B cell (primary cell): ENCODE data around the gene TLK1. TPM values are rescaled to one million over a fixed set of nuclear protein-coding genes. Genes with fewer than 3 reads are reported as not detected.

Source experiments
- ATAC-seq: fragments of 200-7000 bp; cut with Tn5 transposase; one replicate; pipeline ENCODE4 v1.10.0; 2021; ENCODE audit warnings: low read depth, mild to moderate bottlenecking, moderate number of reproducible peaks, moderate library complexity
- CTCF ChIA-PET: fragments of 350-600 bp; sonication (Branson Sonifier 250); formaldehyde crosslinking; loops from one replicate; lab custom pipeline; 2021; ENCODE audit warnings: antibody characterized with exemption, inconsistent platforms; lab: Charles Lee
- POLR2A ChIA-PET: fragments of 350-600 bp; sonication (Branson Sonifier 250); formaldehyde crosslinking; loops from one replicate; lab custom pipeline; 2021; ENCODE audit warnings: antibody characterized with exemption; lab: Charles Lee
- DNase-seq: peaks from one replicate; pipeline ENCODE4 v3.0.0; 2013
- H2AFZ ChIP-seq: 2 replicates; pipeline ENCODE4 v1.6.1; 2012; ENCODE audit warnings: mild to moderate bottlenecking, low read depth, low read length; ENCODE audit not compliant: insufficient read depth, poor library complexity, severe bottlenecking
- H3K27ac ChIP-seq, 2 donors: 1 replicate in 1 of 2; 2 replicates in 1 of 2; pipeline ENCODE4 v1.5.1; 2012 to 2013; ENCODE audit warnings: low read length in 2 of 2, mild to moderate bottlenecking in 2 of 2, moderate library complexity in 1 of 2
- H3K27me3 ChIP-seq, 4 experiments: fragments of 200-600 bp in 1 of 4; sonication (generic) in 1 of 4; replicated peaks in 1 of 4; 1 replicate in 2 of 4; 2 replicates in 2 of 4; pipeline versions ENCODE4 v1.6.1 to v1.7.0; 2013 to 2016; ENCODE audit warnings: low read length in 3 of 4, mild to moderate bottlenecking in 2 of 4, mixed read lengths in 1 of 4, moderate library complexity in 1 of 4; ENCODE audit not compliant: insufficient read depth in 4 of 4, control insufficient read depth in 3 of 4; ENCODE audit errors: control extremely low read depth in 1 of 4
- H3K36me3 ChIP-seq, 2 experiments: replicated peaks in 1 of 2; 1 replicate in 1 of 2; 2 replicates in 1 of 2; pipeline versions ENCODE4 v1.6.1 to v1.7.1; 2013; ENCODE audit warnings: low read length in 1 of 2; ENCODE audit not compliant: insufficient read depth in 2 of 2, control insufficient read depth in 1 of 2; ENCODE audit errors: control extremely low read depth in 1 of 2, extremely low read depth in 1 of 2
- H3K4me1 ChIP-seq, 2 donors: fragments of 200-600 bp in 1 of 2; sonication (generic) in 1 of 2; 1 replicate in 1 of 2; 2 replicates in 1 of 2; pipeline versions ENCODE4 v1.5.1 to v1.6.1; 2013 to 2017; ENCODE audit warnings: low read length in 2 of 2; ENCODE audit not compliant: control insufficient read depth in 2 of 2, insufficient read depth in 2 of 2
- H3K4me2 ChIP-seq: replicated peaks from 2 replicates; pipeline ENCODE3; 2012; ENCODE audit warnings: mild to moderate bottlenecking, low read depth, low read length; ENCODE audit not compliant: poor library complexity, severe bottlenecking
- H3K4me3 ChIP-seq, 5 experiments: fragments of 200-600 bp in 1 of 5; sonication (generic) in 1 of 5; 1 replicate in 3 of 5; 2 replicates in 2 of 5; pipeline versions ENCODE4 v1.5.1 to v1.7.0; 2011 to 2016; ENCODE audit warnings: low read length in 4 of 5, mild to moderate bottlenecking in 4 of 5, low read depth in 2 of 5, control low read depth in 1 of 5, moderate library complexity in 1 of 5; ENCODE audit not compliant: insufficient read depth in 1 of 5; ENCODE audit errors: control extremely low read depth in 1 of 5, extremely low read depth in 1 of 5
- H3K79me2 ChIP-seq: fragments of 200-600 bp; sonication (generic); one replicate; pipeline ENCODE4 v1.6.0; 2016; ENCODE audit warnings: low read length; ENCODE audit not compliant: control insufficient read depth, insufficient read depth
- H3K9ac ChIP-seq: fragments of 200-600 bp; sonication (generic); 2 replicates; pipeline ENCODE4 v1.6.1; 2017; ENCODE audit warnings: mild to moderate bottlenecking, low read length, moderate library complexity
- H3K9me3 ChIP-seq, 3 donors: one replicate each; pipeline versions ENCODE4 v1.6.1 to v1.7.1; 2013; ENCODE audit warnings: low read length in 2 of 3; ENCODE audit not compliant: control insufficient read depth in 2 of 3, insufficient read depth in 1 of 3; ENCODE audit errors: control extremely low read depth in 1 of 3
- H4K20me1 ChIP-seq: 2 replicates; pipeline ENCODE4 v1.6.0; 2012; ENCODE audit warnings: mild to moderate bottlenecking, low read length; ENCODE audit not compliant: insufficient read depth, control insufficient read depth, poor library complexity, severe bottlenecking
- H3K27ac Mint-ChIP-seq: one replicate; pipeline ENCODE4 v1.8.0; 2021; ENCODE audit warnings: mixed read lengths
- H3K27me3 Mint-ChIP-seq: one replicate; pipeline ENCODE4 v1.8.0; 2021; ENCODE audit warnings: mixed read lengths
- H3K4me1 Mint-ChIP-seq: one replicate; pipeline ENCODE4 v1.8.0; 2021; ENCODE audit warnings: mixed read lengths
- H3K4me3 Mint-ChIP-seq: one replicate; pipeline ENCODE4 v1.8.0; 2021; ENCODE audit warnings: mixed read lengths
- H3K9me3 Mint-ChIP-seq: one replicate; pipeline ENCODE4 v1.8.0; 2022; ENCODE audit warnings: mixed read lengths; ENCODE audit not compliant: insufficient read depth
- EZH2 ChIP-seq: IDR thresholded peaks from 2 replicates; pipeline ENCODE4 v1.6.1; 2012; ENCODE audit warnings: borderline replicate concordance, low read depth, mild to moderate bottlenecking, moderate library complexity, low read length; ENCODE audit not compliant: insufficient read depth, poor library complexity, severe bottlenecking
- WGBS: methylation state at CpG from one replicate; pipeline ENCODE4 v1.1.5; 2013; ENCODE audit warnings: missing lambda C conversion rate; ENCODE audit not compliant: insufficient coverage; 5-methylcytosine and 5-hydroxymethylcytosine counted together
- intact Hi-C: fragments of 100-400 bp; cut with micrococcal nuclease; formaldehyde crosslinking; loops from one replicate; pipeline ENCODE4 v1.10.0; 2022
- polyA plus RNA-seq: library from polyadenylated mRNA; depleted of rRNA; stranded (reverse); fragments of >200 nt; gene quantifications from 2 replicates; pipeline ENCODE4 v1.2.3, GENCODE V29; 2012
- total RNA-seq, 2 donors: library from RNA; stranded (reverse); fragments of 120-200 nt in 1 of 2; gene quantifications; 1 replicate in 1 of 2; 2 replicates in 1 of 2; pipeline versions ENCODE4 v1.2.3 to v1.2.4, GENCODE V29; 2013 to 2022
- TF ChIP-seq, protein P1 (sequence below): fragments of 200-600 bp; IDR thresholded peaks from one replicate; pipeline ENCODE4 v1.8.0; 2022; ENCODE audit warnings: antibody characterized with exemption, mild to moderate bottlenecking

TLK1 gene
- total and polyA plus RNA-seq, 2 donors (not counting 1 experiment from before 2014, with no cell fraction given) = 13.8 to 186 TPM

DNA sequence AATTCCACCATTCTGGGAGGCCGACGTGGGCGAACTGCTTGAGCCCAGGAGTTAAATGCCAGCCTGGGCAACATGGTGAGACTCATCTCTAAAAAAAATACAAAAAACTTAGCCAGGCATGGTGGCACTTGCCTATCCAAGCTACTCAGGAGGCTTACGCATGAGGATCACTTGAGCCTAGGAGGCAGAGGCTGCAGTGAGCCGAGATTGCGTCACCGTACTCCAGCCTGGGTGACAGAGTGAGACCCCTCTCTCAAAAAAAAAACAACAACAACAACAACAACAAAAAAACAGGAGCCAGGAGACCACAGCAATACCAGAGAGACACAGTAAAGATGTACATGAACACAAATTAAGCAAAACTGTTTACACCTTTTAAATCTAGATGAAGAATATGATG lies 52.9 kb downstream of the TLK1 start:
- H3K27ac ChIP-seq = no peak overlapping the region
- peaks cover 44% of the 10 kb centered on the region for H4K20me1 ChIP-seq
- H3K4me3 Mint-ChIP-seq = no peak overlapping the region
- no peak for ATAC-seq
- H3K9me3 ChIP-seq = peaks cover 0 to 4% (median 1%) of the 10 kb centered on the region in 3 donors
- 100% methylated on average over 5 of the region's 7 CpGs for WGBS
- no peak overlapping the region for H3K4me3 ChIP-seq
- TF ChIP-seq, protein P1, sequence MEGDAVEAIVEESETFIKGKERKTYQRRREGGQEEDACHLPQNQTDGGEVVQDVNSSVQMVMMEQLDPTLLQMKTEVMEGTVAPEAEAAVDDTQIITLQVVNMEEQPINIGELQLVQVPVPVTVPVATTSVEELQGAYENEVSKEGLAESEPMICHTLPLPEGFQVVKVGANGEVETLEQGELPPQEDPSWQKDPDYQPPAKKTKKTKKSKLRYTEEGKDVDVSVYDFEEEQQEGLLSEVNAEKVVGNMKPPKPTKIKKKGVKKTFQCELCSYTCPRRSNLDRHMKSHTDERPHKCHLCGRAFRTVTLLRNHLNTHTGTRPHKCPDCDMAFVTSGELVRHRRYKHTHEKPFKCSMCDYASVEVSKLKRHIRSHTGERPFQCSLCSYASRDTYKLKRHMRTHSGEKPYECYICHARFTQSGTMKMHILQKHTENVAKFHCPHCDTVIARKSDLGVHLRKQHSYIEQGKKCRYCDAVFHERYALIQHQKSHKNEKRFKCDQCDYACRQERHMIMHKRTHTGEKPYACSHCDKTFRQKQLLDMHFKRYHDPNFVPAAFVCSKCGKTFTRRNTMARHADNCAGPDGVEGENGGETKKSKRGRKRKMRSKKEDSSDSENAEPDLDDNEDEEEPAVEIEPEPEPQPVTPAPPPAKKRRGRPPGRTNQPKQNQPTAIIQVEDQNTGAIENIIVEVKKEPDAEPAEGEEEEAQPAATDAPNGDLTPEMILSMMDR = no peak
- TF ChIP-seq EZH2 = no peak
- H3K27me3 Mint-ChIP-seq = no peaks in the 10 kb centered on the region
- H3K79me2 ChIP-seq = peaks cover 99% of the 10 kb centered on the region
- CTCF ChIA-PET = interaction anchor here (0.7 kb wide), 1 partner anchor 20 kb away, joined by 3 read pairs; no protein-coding TSS in a partner anchor
- DNase-seq = no peak
- no peaks in the 10 kb centered on the region for H3K27me3 ChIP-seq
- no peak overlapping the region for H3K4me2 ChIP-seq
- intact Hi-C loops = no loop called here
- no peak overlapping the region for H2AFZ ChIP-seq
- H3K9me3 Mint-ChIP-seq = peaks cover 5% of the 10 kb centered on the region
- H3K4me1 ChIP-seq = peaks cover 0 to 3% of the 10 kb centered on the region in 2 donors
- H3K4me1 Mint-ChIP-seq = peaks cover 59% of the 10 kb centered on the region
- no peak overlapping the region for H3K27ac Mint-ChIP-seq
- no peak overlapping the region for H3K9ac ChIP-seq
- H3K36me3 ChIP-seq = peaks cover 3 to 19% of the 10 kb centered on the region in 2 experiments
- POLR2A ChIA-PET = no interaction called here

DNA sequence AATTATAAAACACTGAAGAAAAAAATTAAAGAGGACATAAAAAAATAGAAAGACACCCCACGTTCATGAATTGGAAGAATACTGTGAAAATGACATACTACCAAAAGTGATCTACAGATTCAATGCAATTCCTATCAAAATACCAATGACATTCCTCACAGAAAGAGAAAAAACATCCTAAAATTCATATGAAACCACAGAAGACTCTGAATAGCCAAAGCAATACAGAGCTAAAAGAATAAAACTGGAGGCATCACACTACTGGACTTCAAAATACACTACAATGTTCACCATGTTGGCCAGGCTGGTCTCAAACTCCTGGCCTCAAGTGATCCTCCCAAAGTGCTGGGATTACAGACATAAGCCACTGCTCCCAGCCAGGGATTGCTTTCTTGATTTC lies 56.3 kb downstream of the TLK1 start:
- Mint-ChIP-seq H3K27ac (no peak overlapping the region), H3K4me3 (no peak overlapping the region), H3K4me1 (peaks cover 50% of the 10 kb centered on the region), H3K27me3 (no peaks in the 10 kb centered on the region), H3K9me3 (peaks cover 5% of the 10 kb centered on the region)
- Histone ChIP-seq H4K20me1 (peaks cover 28% of the 10 kb centered on the region), H2AFZ (no peak overlapping the region), H3K27me3 (no peaks in the 10 kb centered on the region), H3K4me3 (no peak overlapping the region), H3K27ac (no peak overlapping the region), H3K9me3 (peaks cover 7 to 10% (median 7%) of the 10 kb centered on the region in 3 donors), H3K9ac (no peak overlapping the region), H3K79me2 (peaks cover 97% of the 10 kb centered on the region), H3K4me2 (no peak overlapping the region), H3K4me1 (no peaks in the 10 kb centered on the region), H3K36me3 (peaks cover 6 to 19% of the 10 kb centered on the region in 2 experiments)
- WGBS = no CpG with 5 or more reads among the region's 1 CpG
- intact Hi-C loops = no loop called here
- POLR2A ChIA-PET = no interaction called here
- no peak for TF ChIP-seq EZH2
- TF ChIP-seq, protein P1 = no peak
- ATAC-seq (no peak), DNase-seq (no peak)
- CTCF ChIA-PET = no interaction called here
